ENCODE data around the gene MVD. TPM values are rescaled to one million over a fixed set of nuclear protein-coding genes. Genes with fewer than 3 reads are reported as not detected.
A peak's percentile ranks its signal among the peaks of the same experiment; 100 is the strongest.

The MVD gene
- total and polyA plus RNA-seq, 2 of the 13 experiments (the other 11 are each of a cell fraction or from before 2014, with no cell fraction given): 28.1 to 187 TPM

DNA sequence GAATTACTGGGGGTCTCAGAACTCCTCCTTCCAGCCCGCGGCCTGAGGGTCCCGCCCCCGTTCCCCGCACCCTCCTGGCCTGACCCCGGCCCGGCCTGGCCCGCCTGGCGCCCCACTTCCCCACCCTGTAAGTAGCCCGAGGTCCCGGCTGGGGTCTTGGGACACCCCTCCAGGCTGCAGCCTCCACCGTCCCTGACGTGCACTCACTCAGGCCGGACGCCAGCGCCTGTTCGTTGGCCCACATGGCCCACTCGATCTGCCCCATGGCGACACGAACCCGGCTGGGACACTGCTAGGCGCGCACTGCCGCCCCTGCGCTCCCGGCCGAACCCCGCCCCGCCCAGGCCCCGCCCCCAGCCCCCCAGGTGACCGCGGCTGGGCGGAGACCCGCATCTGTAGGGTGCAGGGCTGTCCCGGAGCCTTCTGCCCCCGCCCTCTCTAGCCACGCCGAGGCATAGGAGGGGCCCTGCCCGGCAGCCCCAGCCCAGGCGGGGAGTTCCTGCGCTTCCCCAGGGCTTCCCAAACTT lies 12.1 kb downstream of the MVD start, which contains the start of gene CYBA (continued):
- TF ChIP-seq, protein P1, sequence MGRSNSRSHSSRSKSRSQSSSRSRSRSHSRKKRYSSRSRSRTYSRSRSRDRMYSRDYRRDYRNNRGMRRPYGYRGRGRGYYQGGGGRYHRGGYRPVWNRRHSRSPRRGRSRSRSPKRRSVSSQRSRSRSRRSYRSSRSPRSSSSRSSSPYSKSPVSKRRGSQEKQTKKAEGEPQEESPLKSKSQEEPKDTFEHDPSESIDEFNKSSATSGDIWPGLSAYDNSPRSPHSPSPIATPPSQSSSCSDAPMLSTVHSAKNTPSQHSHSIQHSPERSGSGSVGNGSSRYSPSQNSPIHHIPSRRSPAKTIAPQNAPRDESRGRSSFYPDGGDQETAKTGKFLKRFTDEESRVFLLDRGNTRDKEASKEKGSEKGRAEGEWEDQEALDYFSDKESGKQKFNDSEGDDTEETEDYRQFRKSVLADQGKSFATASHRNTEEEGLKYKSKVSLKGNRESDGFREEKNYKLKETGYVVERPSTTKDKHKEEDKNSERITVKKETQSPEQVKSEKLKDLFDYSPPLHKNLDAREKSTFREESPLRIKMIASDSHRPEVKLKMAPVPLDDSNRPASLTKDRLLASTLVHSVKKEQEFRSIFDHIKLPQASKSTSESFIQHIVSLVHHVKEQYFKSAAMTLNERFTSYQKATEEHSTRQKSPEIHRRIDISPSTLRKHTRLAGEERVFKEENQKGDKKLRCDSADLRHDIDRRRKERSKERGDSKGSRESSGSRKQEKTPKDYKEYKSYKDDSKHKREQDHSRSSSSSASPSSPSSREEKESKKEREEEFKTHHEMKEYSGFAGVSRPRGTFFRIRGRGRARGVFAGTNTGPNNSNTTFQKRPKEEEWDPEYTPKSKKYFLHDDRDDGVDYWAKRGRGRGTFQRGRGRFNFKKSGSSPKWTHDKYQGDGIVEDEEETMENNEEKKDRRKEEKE (IDR thresholded peaks at IDR 0.05): no peak
- TF ChIP-seq ZFAT (CRISPR knock-in tag; conservative IDR thresholded peaks at IDR 0.05): 0 out of 2 replicates have a peak, but pooled peaks have one; percentile 36
- TF ChIP-seq GATAD1 (CRISPR knock-in tag; IDR thresholded peaks at IDR 0.05): peak; percentile 59; the same call in 1 of the 2 replicates
- TF ChIP-seq, protein P2, sequence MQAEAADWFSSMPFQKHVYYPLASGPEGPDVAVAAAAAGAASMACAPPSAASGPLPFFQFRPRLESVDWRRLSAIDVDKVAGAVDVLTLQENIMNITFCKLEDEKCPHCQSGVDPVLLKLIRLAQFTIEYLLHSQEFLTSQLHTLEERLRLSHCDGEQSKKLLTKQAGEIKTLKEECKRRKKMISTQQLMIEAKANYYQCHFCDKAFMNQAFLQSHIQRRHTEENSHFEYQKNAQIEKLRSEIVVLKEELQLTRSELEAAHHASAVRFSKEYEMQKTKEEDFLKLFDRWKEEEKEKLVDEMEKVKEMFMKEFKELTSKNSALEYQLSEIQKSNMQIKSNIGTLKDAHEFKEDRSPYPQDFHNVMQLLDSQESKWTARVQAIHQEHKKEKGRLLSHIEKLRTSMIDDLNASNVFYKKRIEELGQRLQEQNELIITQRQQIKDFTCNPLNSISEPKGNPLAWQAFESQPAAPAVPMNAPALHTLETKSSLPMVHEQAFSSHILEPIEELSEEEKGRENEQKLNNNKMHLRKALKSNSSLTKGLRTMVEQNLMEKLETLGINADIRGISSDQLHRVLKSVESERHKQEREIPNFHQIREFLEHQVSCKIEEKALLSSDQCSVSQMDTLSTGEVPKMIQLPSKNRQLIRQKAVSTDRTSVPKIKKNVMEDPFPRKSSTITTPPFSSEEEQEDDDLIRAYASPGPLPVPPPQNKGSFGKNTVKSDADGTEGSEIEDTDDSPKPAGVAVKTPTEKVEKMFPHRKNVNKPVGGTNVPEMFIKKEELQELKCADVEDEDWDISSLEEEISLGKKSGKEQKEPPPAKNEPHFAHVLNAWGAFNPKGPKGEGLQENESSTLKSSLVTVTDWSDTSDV (CRISPR knock-in tag; IDR thresholded peaks at IDR 0.05): peak; percentile 87
- peak; percentile 86 for TF ChIP-seq HES4 (CRISPR knock-in tag; IDR thresholded peaks at IDR 0.05; ENCODE audit: borderline replicate concordance)
- TF ChIP-seq CCAR2 (optimal IDR thresholded peaks at IDR 0.05; ENCODE audit: low read depth, low read length): no peak
- peak; percentile 35; the same call in 1 of the 2 replicates for TF ChIP-seq ETV6 (CRISPR knock-in tag; conservative IDR thresholded peaks at IDR 0.05)
- TF ChIP-seq ZNF598 (CRISPR knock-in tag; IDR thresholded peaks at IDR 0.05; ENCODE audit: borderline replicate concordance): no peak; the same call in 1 of the 2 replicates
- peak; percentile 10; the same call in 1 of the 2 replicates for TF ChIP-seq ZNF552 (CRISPR knock-in tag; IDR thresholded peaks at IDR 0.05; ENCODE audit: borderline replicate concordance)
- peak; percentile 7 for TF ChIP-seq AGO2 (optimal IDR thresholded peaks at IDR 0.05; ENCODE audit: low read depth, low read length)
- peak; percentile 90 for TF ChIP-seq TAF1 (CRISPR knock-in tag; IDR thresholded peaks at IDR 0.05)
- peak; percentile 9; the same call in 1 of the 2 replicates for TF ChIP-seq ZNF160 (CRISPR knock-in tag; IDR thresholded peaks at IDR 0.05)
- TF ChIP-seq SRY (CRISPR knock-in tag; IDR thresholded peaks at IDR 0.05): 0 out of 2 replicates have a peak, but pooled peaks have one; percentile 63
- no peak for TF ChIP-seq MEF2D (CRISPR knock-in tag; IDR thresholded peaks at IDR 0.05)
- TF ChIP-seq, protein P3, sequence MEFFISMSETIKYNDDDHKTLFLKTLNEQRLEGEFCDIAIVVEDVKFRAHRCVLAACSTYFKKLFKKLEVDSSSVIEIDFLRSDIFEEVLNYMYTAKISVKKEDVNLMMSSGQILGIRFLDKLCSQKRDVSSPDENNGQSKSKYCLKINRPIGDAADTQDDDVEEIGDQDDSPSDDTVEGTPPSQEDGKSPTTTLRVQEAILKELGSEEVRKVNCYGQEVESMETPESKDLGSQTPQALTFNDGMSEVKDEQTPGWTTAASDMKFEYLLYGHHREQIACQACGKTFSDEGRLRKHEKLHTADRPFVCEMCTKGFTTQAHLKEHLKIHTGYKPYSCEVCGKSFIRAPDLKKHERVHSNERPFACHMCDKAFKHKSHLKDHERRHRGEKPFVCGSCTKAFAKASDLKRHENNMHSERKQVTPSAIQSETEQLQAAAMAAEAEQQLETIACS (CRISPR knock-in tag; IDR thresholded peaks at IDR 0.05): peak; percentile 53; the same call in 1 of the 2 replicates
- no peak for TF ChIP-seq ZNF629 (CRISPR knock-in tag; conservative IDR thresholded peaks at IDR 0.05)
- TF ChIP-seq KMT2B (CRISPR knock-in tag; IDR thresholded peaks at IDR 0.05): 0 out of 2 replicates have a peak, but pooled peaks have one; percentile 1
- TF ChIP-seq GLI4 (CRISPR knock-in tag; IDR thresholded peaks at IDR 0.05; ENCODE audit: borderline replicate concordance): peak; percentile 79; the same call in 1 of the 2 replicates
- TF ChIP-seq POLR2AphosphoS5 (IDR thresholded peaks at IDR 0.05; ENCODE audit: low read depth, low read length): peak; percentile 90
- TF ChIP-seq ONECUT2 (CRISPR knock-in tag; IDR thresholded peaks at IDR 0.05): no peak
- TF ChIP-seq ZZZ3 (CRISPR knock-in tag; IDR thresholded peaks at IDR 0.05; ENCODE audit: borderline replicate concordance): no peak
- peak; percentile 14; the same call in 1 of the 2 replicates for TF ChIP-seq TARDBP (CRISPR knock-in tag; IDR thresholded peaks at IDR 0.05)
- TF ChIP-seq HOXD1 (CRISPR knock-in tag; IDR thresholded peaks at IDR 0.05): peak; percentile 74
- TF ChIP-seq ZBTB20 (CRISPR knock-in tag; IDR thresholded peaks at IDR 0.05; ENCODE audit: borderline replicate concordance, low read depth): peak; percentile 57; the same call in 1 of the 2 replicates
- TF ChIP-seq GPN1 (CRISPR knock-in tag; IDR thresholded peaks at IDR 0.05; ENCODE audit: borderline replicate concordance): no peak

Measured in HepG2 (cell line).